GM23338 (cell line): ENCODE measurements around the gene APOL4. TPM values are rescaled to one million over a fixed set of nuclear protein-coding genes. Genes with fewer than 3 reads are reported as not detected.

ENCODE experiments used
- ATAC-seq: fragments of 200-7000 bp; cut with Tn5 transposase; 3 replicates; pipeline ENCODE4 v1.9.1; 2020
- DNase-seq: peaks from one replicate; pipeline ENCODE4 v3.0.0-alpha.2; 2015; ENCODE audit warnings: low spot score
- H2AFZ ChIP-seq: fragments of 200-600 bp; sonication (generic); 2 replicates; pipeline ENCODE4 v1.8.0; 2016; ENCODE audit warnings: antibody characterized with exemption, mild to moderate bottlenecking, moderate library complexity
- H3F3A ChIP-seq: fragments of 200-600 bp; sonication (generic); replicated peaks from 2 replicates; pipeline ENCODE4 v1.8.0; 2017; ENCODE audit warnings: antibody characterized with exemption, mixed run types, low read depth
- H3K27ac ChIP-seq: fragments of 200-600 bp; sonication (generic); 2 replicates; pipeline ENCODE4 v1.6.1; 2016; ENCODE audit warnings: low read depth
- H3K27me3 ChIP-seq: fragments of 200-600 bp; sonication (generic); 2 replicates; pipeline ENCODE4 v1.8.0; 2016; ENCODE audit warnings: mild to moderate bottlenecking, mixed run types, moderate library complexity; ENCODE audit not compliant: insufficient read depth
- H3K36me3 ChIP-seq: fragments of 200-600 bp; sonication (generic); 2 replicates; pipeline ENCODE4 v1.8.0; 2016; ENCODE audit warnings: mild to moderate bottlenecking; ENCODE audit not compliant: insufficient read depth
- H3K4me1 ChIP-seq: fragments of 200-600 bp; sonication (generic); 2 replicates; pipeline ENCODE4 v1.8.0; 2016; ENCODE audit warnings: mild to moderate bottlenecking, moderate library complexity; ENCODE audit not compliant: insufficient read depth
- H3K4me2 ChIP-seq: fragments of 200-600 bp; sonication (generic); 2 replicates; pipeline ENCODE4 v1.7.1; 2017; ENCODE audit warnings: mixed run types
- H3K4me3 ChIP-seq: fragments of 200-600 bp; sonication (generic); 2 replicates; pipeline ENCODE4 v1.6.1; 2016; ENCODE audit warnings: mixed run types
- H3K79me2 ChIP-seq: fragments of 200-600 bp; sonication (generic); replicated peaks from 2 replicates; pipeline ENCODE4 v1.8.0; 2017; ENCODE audit warnings: mild to moderate bottlenecking; ENCODE audit not compliant: insufficient read depth
- H3K9me2 ChIP-seq: fragments of 200-600 bp; sonication (generic); 2 replicates; pipeline ENCODE4 v1.8.0; 2017; ENCODE audit not compliant: insufficient read depth
- H4K20me1 ChIP-seq: fragments of 200-600 bp; sonication (generic); replicated peaks from 2 replicates; pipeline ENCODE4 v1.8.0; 2017; ENCODE audit warnings: mild to moderate bottlenecking; ENCODE audit not compliant: insufficient read depth
- H3K27ac Mint-ChIP-seq: 2 replicates; pipeline ENCODE4 v1.8.0; 2020; ENCODE audit warnings: inconsistent platforms, mild to moderate bottlenecking, moderate library complexity, mixed read lengths
- H3K27me3 Mint-ChIP-seq: 3 replicates; pipeline ENCODE4 v1.8.0; 2022; ENCODE audit warnings: low read depth, mild to moderate bottlenecking, moderate library complexity, mixed read lengths, inconsistent platforms; ENCODE audit not compliant: insufficient read depth, poor library complexity
- H3K36me3 Mint-ChIP-seq: 3 replicates; pipeline ENCODE4 v1.8.0; 2021; ENCODE audit warnings: low read depth, mild to moderate bottlenecking, inconsistent platforms, moderate library complexity, mixed read lengths
- H3K4me1 Mint-ChIP-seq: 3 replicates; pipeline ENCODE4 v1.8.0; 2020; ENCODE audit warnings: mild to moderate bottlenecking, inconsistent platforms, mixed read lengths
- H3K4me3 Mint-ChIP-seq: 3 replicates; pipeline ENCODE4 v1.8.0; 2021; ENCODE audit warnings: moderate library complexity, mild to moderate bottlenecking, inconsistent platforms, mixed read lengths
- H3K9me3 Mint-ChIP-seq: 3 replicates; pipeline ENCODE4 v1.8.0; 2020; ENCODE audit warnings: moderate library complexity, mild to moderate bottlenecking, inconsistent platforms, mixed read lengths
- CREB1 ChIP-seq: fragments of 250-450 bp; sonication (Bioruptor Pico); IDR thresholded peaks from 2 replicates; pipeline ENCODE4 v1.5.0; 2020; ENCODE audit warnings: low read depth, mild to moderate bottlenecking, moderate library complexity
- EZH2 ChIP-seq: fragments of 200-600 bp; sonication (generic); IDR thresholded peaks from one replicate; pipeline ENCODE4 v1.8.0; 2017; ENCODE audit warnings: antibody characterized with exemption, mild to moderate bottlenecking, low read depth; ENCODE audit not compliant: unreplicated experiment
- EZH2phosphoT487 ChIP-seq: fragments of 200-600 bp; sonication (generic); IDR thresholded peaks from one replicate; pipeline ENCODE4 v1.8.1; 2018; ENCODE audit warnings: antibody characterized with exemption; ENCODE audit not compliant: unreplicated experiment
- JUNB ChIP-seq: IDR thresholded peaks from one replicate; pipeline ENCODE4 v1.6.1; 2016; ENCODE audit warnings: antibody characterized with exemption; ENCODE audit not compliant: unreplicated experiment
- NANOG ChIP-seq: IDR thresholded peaks from 2 replicates; pipeline ENCODE4 v1.6.1; 2016; ENCODE audit warnings: antibody characterized with exemption, borderline replicate concordance
- STAT1 ChIP-seq: IDR thresholded peaks from one replicate; pipeline ENCODE4 v1.6.1; 2016; ENCODE audit warnings: antibody characterized with exemption; ENCODE audit not compliant: unreplicated experiment
- ZNF331 ChIP-seq: fragments of 250-450 bp; sonication (Bioruptor Pico); IDR thresholded peaks from 2 replicates; pipeline ENCODE4 v1.5.0; 2020; ENCODE audit warnings: low read depth, mild to moderate bottlenecking, moderate library complexity
- polyA plus RNA-seq: library from polyadenylated mRNA; unstranded; fragments of >200 nt; fragmentation: Nextera tagmentation; extraction: Ambion mirVana; gene quantifications from 2 replicates; pipeline ENCODE4 v1.2.1, GENCODE V29; 2016
- total RNA-seq: library from RNA; depleted of rRNA; stranded (reverse); fragments of >200 nt; shearing (Covaris generic); gene quantifications from 2 replicates; pipeline ENCODE4 v1.2.3, GENCODE V29; 2014
- TF ChIP-seq, protein P1 (sequence below): IDR thresholded peaks from one replicate; pipeline ENCODE4 v1.6.1; 2018; ENCODE audit warnings: antibody characterized with exemption; ENCODE audit not compliant: unreplicated experiment
- TF ChIP-seq, protein P2 (sequence below), 2 experiments: fragments of 200-600 bp in 1 of 2; sonication (generic) in 1 of 2; conservative IDR thresholded peaks; 2 replicates each; pipeline versions ENCODE4 v1.5.1 to v1.6.1; 2016 to 2017; ENCODE audit warnings: antibody characterized with exemption in 2 of 2, low read depth in 2 of 2, mild to moderate bottlenecking in 2 of 2, moderate library complexity in 1 of 2

APOL4 gene
- total and polyA plus RNA-seq, 2 experiments from 2014 or later: not detected

DNA sequence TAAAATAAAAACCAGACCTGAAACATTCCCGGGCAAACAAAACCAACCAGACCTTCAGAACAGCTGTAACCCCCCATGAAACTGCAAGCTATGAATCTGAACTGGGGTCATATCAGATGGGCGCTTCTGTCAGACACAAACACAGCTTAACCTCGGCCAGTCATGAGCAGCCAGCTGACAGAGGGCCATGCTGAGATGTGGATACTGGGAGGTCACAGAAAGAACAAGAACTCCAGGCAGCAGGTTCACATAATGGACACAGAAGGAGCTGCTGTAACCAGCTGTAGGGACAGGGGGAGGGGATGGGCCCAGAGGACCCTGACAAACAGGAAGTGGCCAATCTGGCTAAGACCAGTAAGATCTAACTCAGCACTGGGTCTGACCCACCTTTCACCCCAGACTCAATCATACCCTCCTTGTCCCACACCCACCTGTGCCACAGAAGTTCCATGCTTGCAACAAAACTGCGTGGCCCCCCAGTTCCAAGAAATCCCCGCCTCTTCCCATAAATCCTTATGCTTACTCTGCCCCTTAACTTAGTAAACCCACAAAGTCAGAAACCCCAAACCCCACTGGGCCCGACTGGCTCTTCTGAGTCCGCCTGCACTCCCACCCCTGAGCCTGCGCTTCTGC lies 4.0 kb downstream of the APOL4 start (continued):
- TF ChIP-seq, protein P1, sequence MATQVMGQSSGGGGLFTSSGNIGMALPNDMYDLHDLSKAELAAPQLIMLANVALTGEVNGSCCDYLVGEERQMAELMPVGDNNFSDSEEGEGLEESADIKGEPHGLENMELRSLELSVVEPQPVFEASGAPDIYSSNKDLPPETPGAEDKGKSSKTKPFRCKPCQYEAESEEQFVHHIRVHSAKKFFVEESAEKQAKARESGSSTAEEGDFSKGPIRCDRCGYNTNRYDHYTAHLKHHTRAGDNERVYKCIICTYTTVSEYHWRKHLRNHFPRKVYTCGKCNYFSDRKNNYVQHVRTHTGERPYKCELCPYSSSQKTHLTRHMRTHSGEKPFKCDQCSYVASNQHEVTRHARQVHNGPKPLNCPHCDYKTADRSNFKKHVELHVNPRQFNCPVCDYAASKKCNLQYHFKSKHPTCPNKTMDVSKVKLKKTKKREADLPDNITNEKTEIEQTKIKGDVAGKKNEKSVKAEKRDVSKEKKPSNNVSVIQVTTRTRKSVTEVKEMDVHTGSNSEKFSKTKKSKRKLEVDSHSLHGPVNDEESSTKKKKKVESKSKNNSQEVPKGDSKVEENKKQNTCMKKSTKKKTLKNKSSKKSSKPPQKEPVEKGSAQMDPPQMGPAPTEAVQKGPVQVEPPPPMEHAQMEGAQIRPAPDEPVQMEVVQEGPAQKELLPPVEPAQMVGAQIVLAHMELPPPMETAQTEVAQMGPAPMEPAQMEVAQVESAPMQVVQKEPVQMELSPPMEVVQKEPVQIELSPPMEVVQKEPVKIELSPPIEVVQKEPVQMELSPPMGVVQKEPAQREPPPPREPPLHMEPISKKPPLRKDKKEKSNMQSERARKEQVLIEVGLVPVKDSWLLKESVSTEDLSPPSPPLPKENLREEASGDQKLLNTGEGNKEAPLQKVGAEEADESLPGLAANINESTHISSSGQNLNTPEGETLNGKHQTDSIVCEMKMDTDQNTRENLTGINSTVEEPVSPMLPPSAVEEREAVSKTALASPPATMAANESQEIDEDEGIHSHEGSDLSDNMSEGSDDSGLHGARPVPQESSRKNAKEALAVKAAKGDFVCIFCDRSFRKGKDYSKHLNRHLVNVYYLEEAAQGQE: no peak
- TF ChIP-seq NANOG: no peak
- TF ChIP-seq, protein P2, sequence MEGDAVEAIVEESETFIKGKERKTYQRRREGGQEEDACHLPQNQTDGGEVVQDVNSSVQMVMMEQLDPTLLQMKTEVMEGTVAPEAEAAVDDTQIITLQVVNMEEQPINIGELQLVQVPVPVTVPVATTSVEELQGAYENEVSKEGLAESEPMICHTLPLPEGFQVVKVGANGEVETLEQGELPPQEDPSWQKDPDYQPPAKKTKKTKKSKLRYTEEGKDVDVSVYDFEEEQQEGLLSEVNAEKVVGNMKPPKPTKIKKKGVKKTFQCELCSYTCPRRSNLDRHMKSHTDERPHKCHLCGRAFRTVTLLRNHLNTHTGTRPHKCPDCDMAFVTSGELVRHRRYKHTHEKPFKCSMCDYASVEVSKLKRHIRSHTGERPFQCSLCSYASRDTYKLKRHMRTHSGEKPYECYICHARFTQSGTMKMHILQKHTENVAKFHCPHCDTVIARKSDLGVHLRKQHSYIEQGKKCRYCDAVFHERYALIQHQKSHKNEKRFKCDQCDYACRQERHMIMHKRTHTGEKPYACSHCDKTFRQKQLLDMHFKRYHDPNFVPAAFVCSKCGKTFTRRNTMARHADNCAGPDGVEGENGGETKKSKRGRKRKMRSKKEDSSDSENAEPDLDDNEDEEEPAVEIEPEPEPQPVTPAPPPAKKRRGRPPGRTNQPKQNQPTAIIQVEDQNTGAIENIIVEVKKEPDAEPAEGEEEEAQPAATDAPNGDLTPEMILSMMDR (conservative IDR thresholded peaks at IDR 0.05; ENCODE audit: low read depth in 2 of 2): no peak
- no peak for TF ChIP-seq EZH2
- TF ChIP-seq CREB1 (CRISPR knock-in tag): no peak
- TF ChIP-seq ZNF331 (CRISPR knock-in tag): no peak
- TF ChIP-seq STAT1: no peak

DNA sequence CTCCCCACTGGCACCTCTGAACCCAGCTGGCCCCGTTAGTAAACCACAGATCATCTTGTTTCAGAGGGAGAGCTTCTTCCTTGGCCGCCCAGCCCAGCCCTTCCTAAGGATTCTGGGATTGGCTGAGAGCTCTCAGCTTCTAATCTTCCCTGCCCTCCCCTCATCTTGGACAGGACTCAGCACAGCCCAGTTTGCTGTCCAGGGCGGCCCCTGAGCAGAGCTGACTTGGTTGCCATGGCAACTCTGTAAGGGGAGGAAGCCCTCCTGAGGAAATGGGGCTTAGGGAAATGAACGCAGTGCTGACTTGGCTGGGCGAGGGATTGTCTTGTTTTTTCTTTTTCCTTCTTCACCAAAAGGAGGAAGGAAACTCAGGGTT lies 4.6 kb downstream of the APOL4 start:
- no peak overlapping the region for H3K27ac ChIP-seq
- H3F3A ChIP-seq: no peaks in the 10 kb centered on the region
- H3K4me2 ChIP-seq: peak overlapping the region; percentile 79
- no peaks in the 10 kb centered on the region for H3K36me3 ChIP-seq
- no peaks in the 10 kb centered on the region for H3K9me3 Mint-ChIP-seq
- H3K4me1 ChIP-seq: peaks cover 17% of the 10 kb centered on the region
- H3K4me1 Mint-ChIP-seq: peaks cover 50% of the 10 kb centered on the region
- DNase-seq (peak; percentile 92), ATAC-seq (peak; percentile 82)
- peak overlapping the region; percentile 74 for H3K27ac Mint-ChIP-seq
- peak overlapping the region; percentile 30; the same call in 1 of the 2 replicates for H3K4me3 ChIP-seq
- H3K79me2 ChIP-seq: no peaks in the 10 kb centered on the region
- no peaks in the 10 kb centered on the region for H3K9me2 ChIP-seq
- H4K20me1 ChIP-seq: no peaks in the 10 kb centered on the region
- peak overlapping the region; percentile 23; the same call in 2 of the 3 replicates for H3K4me3 Mint-ChIP-seq
- peak overlapping the region; percentile 94 for H2AFZ ChIP-seq
- H3K27me3 ChIP-seq: no peaks in the 10 kb centered on the region
- H3K27me3 Mint-ChIP-seq: peaks cover 16% of the 10 kb centered on the region
- no peaks in the 10 kb centered on the region; the same call in 2 of the 3 replicates for H3K36me3 Mint-ChIP-seq
- TF ChIP-seq, protein P1: no peak
- TF ChIP-seq EZH2phosphoT487 (no peak), STAT1 (no peak), JUNB (no peak), ZNF331 (CRISPR knock-in tag) (no peak), NANOG (no peak)
